ENCODE data around the gene SLC35F4. TPM values are rescaled to one million over a fixed set of nuclear protein-coding genes. Genes with fewer than 3 reads are reported as not detected.

Gene SLC35F4
- total RNA-seq, 6 experiments from 2014 or later = not detected

DNA sequence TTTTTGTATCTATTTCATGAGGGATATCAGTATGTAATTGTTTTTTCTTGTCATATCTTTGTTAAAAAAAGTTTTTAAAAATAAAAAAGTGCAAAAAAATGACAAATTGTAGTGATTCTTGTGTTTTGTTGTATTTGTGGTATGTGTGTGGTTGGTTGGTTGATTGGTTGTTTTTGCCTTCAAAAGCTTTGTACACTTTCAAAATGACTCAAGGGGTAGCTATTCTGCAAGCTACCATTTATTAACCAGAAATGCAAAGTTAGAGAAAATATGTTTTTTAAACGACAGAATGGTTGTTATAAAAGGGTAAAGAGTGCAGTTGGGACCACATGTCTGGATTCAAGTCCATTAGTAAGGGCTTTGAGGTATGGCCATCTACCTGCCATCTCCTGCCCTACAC lies 119.3 kb downstream of the SLC35F4 start:
- H3K27ac Mint-ChIP-seq = no peak overlapping the region
- H3K4me3 Mint-ChIP-seq = no peak overlapping the region
- DNase-seq = no peak
- peaks cover 39% of the 10 kb centered on the region for H3K9me3 Mint-ChIP-seq
- no peaks in the 10 kb centered on the region for H3K36me3 Mint-ChIP-seq (ENCODE audit: low read depth)
- TF ChIP-seq, protein P1, sequence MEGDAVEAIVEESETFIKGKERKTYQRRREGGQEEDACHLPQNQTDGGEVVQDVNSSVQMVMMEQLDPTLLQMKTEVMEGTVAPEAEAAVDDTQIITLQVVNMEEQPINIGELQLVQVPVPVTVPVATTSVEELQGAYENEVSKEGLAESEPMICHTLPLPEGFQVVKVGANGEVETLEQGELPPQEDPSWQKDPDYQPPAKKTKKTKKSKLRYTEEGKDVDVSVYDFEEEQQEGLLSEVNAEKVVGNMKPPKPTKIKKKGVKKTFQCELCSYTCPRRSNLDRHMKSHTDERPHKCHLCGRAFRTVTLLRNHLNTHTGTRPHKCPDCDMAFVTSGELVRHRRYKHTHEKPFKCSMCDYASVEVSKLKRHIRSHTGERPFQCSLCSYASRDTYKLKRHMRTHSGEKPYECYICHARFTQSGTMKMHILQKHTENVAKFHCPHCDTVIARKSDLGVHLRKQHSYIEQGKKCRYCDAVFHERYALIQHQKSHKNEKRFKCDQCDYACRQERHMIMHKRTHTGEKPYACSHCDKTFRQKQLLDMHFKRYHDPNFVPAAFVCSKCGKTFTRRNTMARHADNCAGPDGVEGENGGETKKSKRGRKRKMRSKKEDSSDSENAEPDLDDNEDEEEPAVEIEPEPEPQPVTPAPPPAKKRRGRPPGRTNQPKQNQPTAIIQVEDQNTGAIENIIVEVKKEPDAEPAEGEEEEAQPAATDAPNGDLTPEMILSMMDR (IDR thresholded peaks at IDR 0.05) = no peak
- no peaks in the 10 kb centered on the region for H3K27me3 Mint-ChIP-seq (ENCODE audit: insufficient read depth)
- H3K4me1 Mint-ChIP-seq (ENCODE audit: low read depth) = no peaks in the 10 kb centered on the region

DNA sequence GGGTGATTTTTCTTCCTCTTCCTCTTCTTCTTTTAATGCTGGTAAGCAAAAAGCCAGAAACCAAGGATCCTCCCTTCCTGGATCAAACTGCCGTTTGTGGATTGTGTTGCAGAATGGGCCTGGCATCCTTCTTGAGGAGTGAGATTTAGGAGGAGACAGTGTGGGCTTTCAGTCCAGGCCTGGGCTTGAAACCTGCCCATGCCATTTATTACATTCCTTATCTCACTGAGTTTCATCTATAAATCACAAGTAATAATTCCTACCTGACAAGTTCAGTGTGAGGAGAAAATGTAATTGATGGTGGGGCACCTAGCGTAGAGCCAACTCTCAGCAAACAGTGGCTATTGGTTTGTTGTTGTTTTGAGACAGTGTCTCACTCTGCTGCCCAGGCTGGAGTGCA lies 126.4 kb downstream of the SLC35F4 start:
- H3K4me1 Mint-ChIP-seq (ENCODE audit: low read depth) = no peaks in the 10 kb centered on the region
- DNase-seq = no peak
- peaks cover 43% of the 10 kb centered on the region for H3K9me3 Mint-ChIP-seq
- TF ChIP-seq, protein P1 (IDR thresholded peaks at IDR 0.05) = no peak
- H3K27me3 Mint-ChIP-seq (ENCODE audit: insufficient read depth) = no peaks in the 10 kb centered on the region; the same call in 1 of the 2 replicates
- no peak overlapping the region for H3K27ac Mint-ChIP-seq
- H3K4me3 Mint-ChIP-seq = no peak overlapping the region
- H3K36me3 Mint-ChIP-seq (ENCODE audit: low read depth) = no peaks in the 10 kb centered on the region

- Mint-ChIP-seq H3K4me1 (ENCODE audit: low read depth) (no peaks in the 10 kb centered on the region), H3K27me3 (ENCODE audit: insufficient read depth) (no peaks in the 10 kb centered on the region; the same call in 1 of the 2 replicates), H3K9me3 (peaks cover 31% of the 10 kb centered on the region), H3K4me3 (no peak overlapping the region), H3K27ac (no peak overlapping the region), H3K36me3 (ENCODE audit: low read depth) (no peaks in the 10 kb centered on the region)
- no peak for DNase-seq
- TF ChIP-seq, protein P1 (IDR thresholded peaks at IDR 0.05) = no peak
Measured at GRCh38 chr14:57737598-57737997, 128.3 kb downstream of the SLC35F4 start.

DNA sequence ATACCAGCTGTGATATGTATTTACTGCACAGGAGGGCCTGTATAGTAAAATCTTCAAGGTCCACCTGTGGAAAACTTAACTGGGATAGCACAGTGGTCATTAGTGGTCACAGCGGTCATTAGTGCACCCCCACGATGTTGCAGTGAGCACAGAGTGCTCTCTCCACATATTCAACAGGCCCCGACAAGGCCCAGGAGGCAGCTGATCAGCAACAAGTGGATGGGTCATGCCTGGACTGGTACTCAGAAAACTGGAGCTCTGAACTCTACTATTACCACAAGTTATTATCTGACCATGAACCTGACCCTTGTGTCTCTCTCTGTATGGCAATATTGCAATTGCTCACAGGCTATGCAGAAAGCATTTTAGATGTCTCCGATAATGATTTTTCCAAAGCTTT lies 129.5 kb downstream of the SLC35F4 start:
- Mint-ChIP-seq H3K27ac (no peak overlapping the region), H3K4me3 (no peak overlapping the region), H3K27me3 (ENCODE audit: insufficient read depth) (no peaks in the 10 kb centered on the region; the same call in 1 of the 2 replicates), H3K4me1 (ENCODE audit: low read depth) (no peaks in the 10 kb centered on the region), H3K9me3 (peaks cover 28% of the 10 kb centered on the region), H3K36me3 (ENCODE audit: low read depth) (no peaks in the 10 kb centered on the region)
- TF ChIP-seq, protein P1 (IDR thresholded peaks at IDR 0.05) = no peak
- DNase-seq = no peak

GRCh38 chr14:57735276-57735675 lies 130.6 kb downstream of the SLC35F4 start:
- Mint-ChIP-seq H3K27ac (no peak overlapping the region), H3K9me3 (peaks cover 28% of the 10 kb centered on the region), H3K36me3 (ENCODE audit: low read depth) (no peaks in the 10 kb centered on the region; the same call in 1 of the 2 replicates), H3K4me1 (ENCODE audit: low read depth) (no peaks in the 10 kb centered on the region), H3K4me3 (no peak overlapping the region), H3K27me3 (ENCODE audit: insufficient read depth) (no peaks in the 10 kb centered on the region; the same call in 1 of the 2 replicates)
- TF ChIP-seq, protein P1 (IDR thresholded peaks at IDR 0.05) = no peak
- DNase-seq = no peak
